H9 (cell line): ENCODE measurements around the gene RASSF8. TPM values are rescaled to one million over a fixed set of nuclear protein-coding genes. Genes with fewer than 3 reads are reported as not detected.

Source experiments
- DNase-seq: peaks from one replicate; pipeline ENCODE4 v3.0.0-alpha.2; 2017
- H2AFZ ChIP-seq: one replicate; pipeline ENCODE4 v1.6.1; 2013; ENCODE audit warnings: mild to moderate bottlenecking, low read length, control low read depth, moderate library complexity
- H2AK5ac ChIP-seq: 2 replicates; pipeline ENCODE4 v1.6.1; 2013; ENCODE audit warnings: low read length, control low read depth, mixed read lengths; ENCODE audit not compliant: insufficient read length
- H2BK120ac ChIP-seq: one replicate; pipeline ENCODE4 v1.6.1; 2013; ENCODE audit warnings: low read depth, mild to moderate bottlenecking, low read length, control low read depth, inconsistent platforms; ENCODE audit not compliant: poor library complexity, severe bottlenecking
- H2BK12ac ChIP-seq: 2 replicates; pipeline ENCODE4 v1.6.1; 2013; ENCODE audit warnings: low read length, control low read depth, mixed read lengths, low read depth; ENCODE audit not compliant: insufficient read length
- H2BK15ac ChIP-seq: 2 replicates; pipeline ENCODE4 v1.6.1; 2013; ENCODE audit warnings: low read depth, low read length, control low read depth
- H2BK20ac ChIP-seq: one replicate; pipeline ENCODE4 v1.6.1; 2013; ENCODE audit warnings: low read depth, mild to moderate bottlenecking, low read length, control low read depth, inconsistent platforms; ENCODE audit not compliant: poor library complexity, severe bottlenecking
- H2BK5ac ChIP-seq: 2 replicates; pipeline ENCODE4 v1.6.1; 2013; ENCODE audit warnings: low read length, control low read depth, mixed read lengths; ENCODE audit not compliant: insufficient read length
- H3K14ac ChIP-seq: 2 replicates; pipeline ENCODE4 v1.6.1; 2013; ENCODE audit warnings: low read length, control low read depth; ENCODE audit not compliant: insufficient read depth
- H3K18ac ChIP-seq: 2 replicates; pipeline ENCODE4 v1.6.1; 2013; ENCODE audit warnings: low read depth, mild to moderate bottlenecking, mixed read lengths, low read length, control low read depth; ENCODE audit not compliant: insufficient read length
- H3K23ac ChIP-seq: 2 replicates; pipeline ENCODE4 v1.6.1; 2013; ENCODE audit warnings: low read length, control low read depth, mixed read lengths, low read depth; ENCODE audit not compliant: insufficient read length
- H3K23me2 ChIP-seq: 2 replicates; pipeline ENCODE4 v1.6.1; 2013; ENCODE audit warnings: low read depth, mild to moderate bottlenecking, mixed read lengths, low read length, control low read depth; ENCODE audit not compliant: insufficient read length, poor library complexity, severe bottlenecking
- H3K27ac ChIP-seq: 2 replicates; pipeline ENCODE4 v1.5.1; 2013; ENCODE audit warnings: low read length, control low read depth, mixed read lengths, low read depth; ENCODE audit not compliant: insufficient read length
- H3K27me3 ChIP-seq: 2 replicates; pipeline ENCODE4 v1.6.1; 2013; ENCODE audit warnings: low read length, control low read depth, inconsistent platforms; ENCODE audit not compliant: insufficient read depth
- H3K4ac ChIP-seq: 2 replicates; pipeline ENCODE4 v1.6.1; 2013; ENCODE audit warnings: low read depth, mild to moderate bottlenecking, control low read depth, inconsistent platforms, low read length, moderate library complexity
- H3K4me1 ChIP-seq: 2 replicates; pipeline ENCODE4 v1.6.1; 2013; ENCODE audit warnings: low read length, control low read depth, inconsistent platforms; ENCODE audit not compliant: insufficient read depth
- H3K4me2 ChIP-seq: 2 replicates; pipeline ENCODE4 v1.6.1; 2013; ENCODE audit warnings: low read length, control low read depth, mixed read lengths; ENCODE audit not compliant: insufficient read length, insufficient read depth
- H3K56ac ChIP-seq: 2 replicates; pipeline ENCODE4 v1.6.1; 2013; ENCODE audit warnings: low read depth, mild to moderate bottlenecking, mixed read lengths, low read length, control low read depth; ENCODE audit not compliant: insufficient read length
- H3K79me1 ChIP-seq: 2 replicates; pipeline ENCODE4 v1.6.1; 2013; ENCODE audit warnings: low read depth, mild to moderate bottlenecking, moderate library complexity, low read length, control low read depth, inconsistent platforms; ENCODE audit not compliant: insufficient read depth, poor library complexity, severe bottlenecking
- H3K79me2 ChIP-seq: 2 replicates; pipeline ENCODE4 v1.6.1; 2013; ENCODE audit warnings: low read length, control low read depth, inconsistent platforms; ENCODE audit not compliant: insufficient read depth
- H3K9ac ChIP-seq: 2 replicates; pipeline ENCODE4 v1.6.1; 2013; ENCODE audit warnings: low read length, control low read depth, mixed read lengths; ENCODE audit not compliant: insufficient read length; ENCODE audit errors: extremely low read depth
- H3K9me3 ChIP-seq: one replicate; pipeline ENCODE4 v1.6.1; 2013; ENCODE audit warnings: low read depth, low read length, inconsistent platforms; ENCODE audit not compliant: control insufficient read depth
- H3T11ph ChIP-seq: one replicate; pipeline ENCODE4 v1.6.1; 2013; ENCODE audit warnings: mild to moderate bottlenecking, low read length, control low read depth, inconsistent platforms
- H4K20me1 ChIP-seq: one replicate; pipeline ENCODE4 v1.6.1; 2013; ENCODE audit not compliant: control insufficient read depth, insufficient read length, insufficient read depth
- H4K5ac ChIP-seq: 2 replicates; pipeline ENCODE4 v1.6.1; 2013; ENCODE audit warnings: low read depth, mild to moderate bottlenecking, mixed read lengths, low read length, control low read depth; ENCODE audit not compliant: insufficient read length
- H4K8ac ChIP-seq: replicated peaks from 2 replicates; pipeline ENCODE4 v1.6.1; 2013; ENCODE audit warnings: low read length, control low read depth, mixed read lengths, low read depth; ENCODE audit not compliant: insufficient read length
- H4K91ac ChIP-seq: 2 replicates; pipeline ENCODE4 v1.6.1; 2013; ENCODE audit warnings: low read depth, mild to moderate bottlenecking, moderate library complexity, mixed read lengths, low read length, control low read depth; ENCODE audit not compliant: insufficient read length
- H3K27ac Mint-ChIP-seq, 3 experiments: 2 replicates in 2 of 3; 3 replicates in 1 of 3; pipeline ENCODE4 v1.8.0; 2020 to 2021; ENCODE audit warnings: mixed read lengths in 3 of 3, mild to moderate bottlenecking in 1 of 3, moderate library complexity in 1 of 3
- H3K27me3 Mint-ChIP-seq: 2 replicates; pipeline ENCODE4 v1.8.0; 2021; ENCODE audit warnings: low read depth, mild to moderate bottlenecking, moderate library complexity, mixed read lengths
- H3K36me3 Mint-ChIP-seq, 3 experiments: 2 replicates in 2 of 3; 3 replicates in 1 of 3; pipeline ENCODE4 v1.8.0; 2020 to 2021; ENCODE audit warnings: low read depth in 3 of 3, mixed read lengths in 3 of 3; ENCODE audit not compliant: insufficient read depth in 1 of 3
- H3K4me1 Mint-ChIP-seq, 2 experiments: 2 replicates each; pipeline ENCODE4 v1.8.0; 2020; ENCODE audit warnings: mixed read lengths in 2 of 2
- H3K4me3 Mint-ChIP-seq, 2 experiments: 2 replicates in 1 of 2; 3 replicates in 1 of 2; pipeline ENCODE4 v1.8.0; 2020 to 2021; ENCODE audit warnings: mild to moderate bottlenecking in 2 of 2, mixed read lengths in 2 of 2, moderate library complexity in 1 of 2
- H3K9me3 Mint-ChIP-seq, 2 experiments: 2 replicates in 1 of 2; 3 replicates in 1 of 2; pipeline ENCODE4 v1.8.0; 2020; ENCODE audit warnings: mild to moderate bottlenecking in 2 of 2, mixed read lengths in 2 of 2, moderate library complexity in 1 of 2
- CTCF ChIP-seq: fragments of 200-600 bp; sonication (generic); conservative IDR thresholded peaks from 3 replicates; pipeline ENCODE4 v1.8.0; 2021; ENCODE audit warnings: antibody characterized with exemption, mild to moderate bottlenecking
- WGBS: extraction: QIAGEN DNeasy Blood & Tissue Kit; methylation state at CpG from one replicate; pipeline ENCODE4 v1.1.7; 2013; ENCODE audit warnings: missing lambda C conversion rate, low lambda C conversion rate, mixed read lengths; ENCODE audit not compliant: insufficient read length; ENCODE audit errors: extremely low coverage; 5-methylcytosine and 5-hydroxymethylcytosine counted together
- total RNA-seq: library from RNA; stranded (reverse); gene quantifications from 2 replicates; pipeline ENCODE4 v1.2.1, GENCODE V29; 2021

Gene RASSF8
- total RNA-seq, 1 experiment from 2014 or later, result 38.8 TPM

- Histone ChIP-seq H4K20me1 (no peaks in the 10 kb centered on the region), H3K4ac (no peak overlapping the region), H3T11ph (no peak overlapping the region), H3K79me2 (peaks cover 12% of the 10 kb centered on the region; the same call in 1 of the 2 replicates), H2BK12ac (no peak overlapping the region), H3K4me1 (peaks cover 5% of the 10 kb centered on the region), H2BK5ac (no peak overlapping the region), H2BK120ac (no peak overlapping the region), H3K9me3 (no peaks in the 10 kb centered on the region), H2AK5ac (no peak overlapping the region), H3K9ac (no peak overlapping the region), H3K27ac (no peak overlapping the region), H3K23me2 (no peaks in the 10 kb centered on the region), H3K23ac (no peak overlapping the region), H2BK20ac (no peak overlapping the region), H3K27me3 (no peaks in the 10 kb centered on the region), H3K18ac (no peak overlapping the region), H3K79me1 (peaks cover 12% of the 10 kb centered on the region), H3K14ac (no peak overlapping the region), H2AFZ (no peak overlapping the region), H3K56ac (no peak overlapping the region), H4K5ac (no peak overlapping the region), H4K91ac (no peak overlapping the region), H2BK15ac (no peak overlapping the region), H4K8ac (no peak overlapping the region), H3K4me2 (no peak overlapping the region)
- no peak for DNase-seq
- Mint-ChIP-seq H3K4me1 (peaks cover 35 to 38% of the 10 kb centered on the region in 2 experiments), H3K36me3 (no peaks in the 10 kb centered on the region), H3K9me3 (no peaks in the 10 kb centered on the region), H3K4me3 (no peak overlapping the region), H3K27ac (peak overlapping the region; percentile 56 to 89 (median 69); a peak in 6 of 7 replicates), H3K27me3 (no peaks in the 10 kb centered on the region)
- no peak for TF ChIP-seq CTCF
- WGBS, result no CpG with 5 or more reads among the region's 8 CpGs
These were observed 27.1 kb downstream of the RASSF8 start for GRCh38 chr12:25985316-25986175.
